Ectodermal cell (in vitro differentiated cells): Measurements from ENCODE around the gene GRIA2.

Experiments
- H3K27ac ChIP-seq: 2 replicates; pipeline ENCODE4 v1.7.0; 2013; ENCODE audit warnings: mild to moderate bottlenecking, low read depth, low read length; ENCODE audit not compliant: insufficient read depth, poor library complexity, severe bottlenecking
- H3K27me3 ChIP-seq: 2 replicates; pipeline ENCODE4 v1.7.0; 2013; ENCODE audit warnings: mild to moderate bottlenecking, low read length; ENCODE audit not compliant: insufficient read depth, control insufficient read depth, poor library complexity, severe bottlenecking
- H3K36me3 ChIP-seq: one replicate; pipeline ENCODE4 v1.7.0; 2013; ENCODE audit warnings: low read length; ENCODE audit not compliant: control insufficient read depth, insufficient read depth
- H3K4me1 ChIP-seq: one replicate; pipeline ENCODE4 v1.7.0; 2013; ENCODE audit warnings: low read length; ENCODE audit not compliant: control insufficient read depth, insufficient read depth
- H3K4me3 ChIP-seq: 2 replicates; pipeline ENCODE4 v1.7.0; 2013; ENCODE audit warnings: low read depth, low read length, control low read depth; ENCODE audit not compliant: insufficient read depth
- H3K9me3 ChIP-seq: 2 replicates; pipeline ENCODE4 v1.7.0; 2013; ENCODE audit warnings: mild to moderate bottlenecking, low read length, moderate library complexity; ENCODE audit not compliant: control insufficient read depth
- WGBS, 2 experiments: methylation state at CpG; one replicate each; pipeline ENCODE4 v1.1.7; 2013; ENCODE audit warnings: missing lambda C conversion rate in 2 of 2; 5-methylcytosine and 5-hydroxymethylcytosine counted together

GRIA2 gene

DNA sequence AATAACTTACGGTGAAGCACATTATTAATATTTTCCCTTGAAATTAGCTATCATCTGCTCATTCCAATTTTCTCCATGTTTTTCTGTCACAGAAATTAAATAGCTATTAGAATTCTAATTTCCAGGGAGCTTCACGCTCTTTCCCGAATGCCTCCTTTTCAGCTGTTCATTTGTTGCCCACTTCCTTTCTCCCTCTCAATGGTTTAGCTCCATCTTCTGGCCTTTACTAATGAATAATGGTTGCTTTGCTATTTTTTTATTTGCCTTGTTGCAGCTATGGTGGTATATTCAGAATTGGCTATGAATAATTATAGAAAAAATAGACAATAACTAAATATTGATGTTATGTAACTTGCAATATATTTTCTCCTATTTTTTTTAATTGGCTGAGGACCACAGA is 70.5 kb downstream of the GRIA2 start:
- H3K4me1 ChIP-seq: no peaks in the 10 kb centered on the region
- 90 to 92% methylated on average over 3 of the region's 3 CpGs for WGBS, 2 experiments
- no peak overlapping the region for H3K4me3 ChIP-seq
- H3K36me3 ChIP-seq: no peaks in the 10 kb centered on the region
- no peaks in the 10 kb centered on the region for H3K27me3 ChIP-seq
- H3K9me3 ChIP-seq: no peaks in the 10 kb centered on the region
- no peak overlapping the region for H3K27ac ChIP-seq

DNA sequence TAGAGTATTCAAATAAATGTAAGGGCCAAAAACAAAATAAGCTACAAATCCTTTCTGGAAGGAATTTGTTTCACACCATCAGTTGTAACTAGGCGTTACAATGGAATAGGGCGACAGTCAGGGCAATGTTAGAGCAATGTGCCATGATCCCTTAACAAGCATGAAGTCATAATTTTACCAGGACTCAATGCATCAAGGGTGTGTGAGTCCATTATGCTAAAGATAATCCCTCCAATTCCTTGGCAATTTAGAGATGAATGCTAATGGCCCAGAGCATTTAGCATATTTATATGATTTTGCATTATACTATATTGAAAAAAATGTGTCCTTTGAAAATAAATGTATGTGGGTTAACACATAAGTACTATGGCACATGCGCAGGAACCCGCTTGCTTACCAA is 73.1 kb downstream of the GRIA2 start:
- H3K4me3 ChIP-seq: no peak overlapping the region
- H3K9me3 ChIP-seq: no peaks in the 10 kb centered on the region
- no peaks in the 10 kb centered on the region for H3K27me3 ChIP-seq
- H3K4me1 ChIP-seq: no peaks in the 10 kb centered on the region
- no peak overlapping the region for H3K27ac ChIP-seq
- WGBS, 2 experiments: 95 to 100% methylated on average over 4 of the region's 4 CpGs
- no peaks in the 10 kb centered on the region for H3K36me3 ChIP-seq

DNA sequence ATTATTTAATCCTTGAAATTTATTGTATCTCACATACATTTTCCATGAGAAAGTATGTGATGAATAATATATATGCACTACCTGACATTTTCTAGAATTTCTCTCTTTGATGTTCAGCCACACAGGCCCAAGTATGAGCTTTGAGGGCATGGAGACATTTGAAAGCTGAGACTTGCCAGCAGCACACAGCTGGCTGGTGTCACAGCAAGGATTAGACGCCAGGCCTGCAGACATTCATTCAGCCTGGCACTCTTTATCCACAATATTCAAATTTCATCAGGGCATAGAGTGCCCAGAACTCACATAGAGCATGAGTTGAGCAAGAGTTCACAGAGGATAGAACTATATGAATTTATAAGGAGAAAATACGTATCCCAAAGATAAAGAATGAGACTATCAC is 74.0 kb downstream of the GRIA2 start:
- H3K9me3 ChIP-seq: no peaks in the 10 kb centered on the region
- H3K27me3 ChIP-seq: no peaks in the 10 kb centered on the region
- no peaks in the 10 kb centered on the region for H3K4me1 ChIP-seq
- WGBS, 2 experiments: 83 to 88% methylated on average over 2 of the region's 2 CpGs
- H3K36me3 ChIP-seq: no peaks in the 10 kb centered on the region
- no peak overlapping the region for H3K27ac ChIP-seq
- no peak overlapping the region for H3K4me3 ChIP-seq

DNA sequence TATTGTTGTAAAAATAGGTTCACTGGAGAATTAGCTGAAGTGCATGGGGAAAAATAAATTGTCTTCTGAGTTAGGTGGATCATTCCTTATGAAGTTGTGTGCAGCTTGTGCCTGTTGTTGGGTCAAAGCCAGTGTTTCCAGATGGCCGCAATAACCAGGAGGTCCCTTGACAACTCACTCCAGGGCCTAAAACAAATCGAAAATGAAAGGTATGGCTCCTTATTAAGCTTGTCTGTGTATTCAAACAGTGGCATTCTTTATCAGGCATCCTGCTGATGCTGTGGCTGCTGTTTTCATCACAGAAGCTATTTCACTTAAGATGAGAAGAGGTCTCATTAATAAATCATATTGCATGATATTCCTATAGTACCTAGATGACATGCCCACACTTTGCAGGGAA is 80.2 kb downstream of the GRIA2 start:
- Histone ChIP-seq H3K36me3 (no peaks in the 10 kb centered on the region), H3K4me1 (no peaks in the 10 kb centered on the region), H3K27me3 (no peaks in the 10 kb centered on the region), H3K4me3 (no peak overlapping the region), H3K9me3 (no peaks in the 10 kb centered on the region), H3K27ac (no peak overlapping the region)
- 91 to 94% methylated on average over 2 of the region's 2 CpGs for WGBS, 2 experiments

DNA sequence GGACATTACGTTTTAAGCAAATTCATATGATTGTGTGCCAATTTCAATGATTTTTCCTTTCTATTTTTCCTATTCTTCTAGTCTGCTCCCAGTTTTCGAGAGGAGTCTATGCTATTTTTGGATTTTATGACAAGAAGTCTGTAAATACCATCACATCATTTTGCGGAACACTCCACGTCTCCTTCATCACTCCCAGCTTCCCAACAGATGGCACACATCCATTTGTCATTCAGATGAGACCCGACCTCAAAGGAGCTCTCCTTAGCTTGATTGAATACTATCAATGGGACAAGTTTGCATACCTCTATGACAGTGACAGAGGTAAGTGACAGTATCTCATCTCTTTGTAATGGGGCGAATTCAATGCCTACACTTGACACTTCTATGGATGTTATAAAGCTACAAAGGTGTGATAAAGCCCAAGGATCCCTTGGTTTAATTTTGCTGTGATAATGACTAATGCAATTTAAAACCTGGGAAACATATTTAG is 83.0 kb downstream of the GRIA2 start:
- no peak overlapping the region for H3K4me3 ChIP-seq
- H3K27ac ChIP-seq: no peak overlapping the region
- H3K9me3 ChIP-seq: no peaks in the 10 kb centered on the region
- H3K4me1 ChIP-seq: no peaks in the 10 kb centered on the region
- H3K36me3 ChIP-seq: no peaks in the 10 kb centered on the region
- H3K27me3 ChIP-seq: no peaks in the 10 kb centered on the region
- 62 to 74% methylated on average over 4 to 6 of the region's 6 CpGs for WGBS, 2 experiments

DNA sequence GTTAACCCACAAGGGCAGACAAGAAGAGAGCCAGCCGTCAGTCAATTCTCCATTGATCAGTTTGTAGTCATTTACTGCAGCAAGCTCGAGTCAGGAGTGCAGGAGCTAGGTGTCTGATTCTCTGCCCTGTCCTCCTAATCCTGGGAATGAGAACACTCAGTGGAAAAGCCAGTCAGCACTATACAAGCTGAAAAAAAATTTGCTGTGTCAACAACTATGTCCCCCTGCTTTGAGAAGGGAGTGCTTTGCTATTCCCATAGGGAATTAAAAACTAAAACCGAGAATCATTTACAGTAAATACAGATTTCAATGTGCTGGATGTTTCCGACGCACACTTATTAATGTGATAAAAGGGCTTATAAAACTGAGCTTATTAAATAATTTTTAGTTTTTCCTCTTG is 84.2 kb downstream of the GRIA2 start:
- H3K4me3 ChIP-seq: no peak overlapping the region
- no peaks in the 10 kb centered on the region for H3K9me3 ChIP-seq
- no peaks in the 10 kb centered on the region for H3K27me3 ChIP-seq
- no peaks in the 10 kb centered on the region for H3K36me3 ChIP-seq
- H3K27ac ChIP-seq: no peak overlapping the region
- 88 to 91% methylated on average over 4 to 5 of the region's 5 CpGs for WGBS, 2 experiments
- no peaks in the 10 kb centered on the region for H3K4me1 ChIP-seq

DNA sequence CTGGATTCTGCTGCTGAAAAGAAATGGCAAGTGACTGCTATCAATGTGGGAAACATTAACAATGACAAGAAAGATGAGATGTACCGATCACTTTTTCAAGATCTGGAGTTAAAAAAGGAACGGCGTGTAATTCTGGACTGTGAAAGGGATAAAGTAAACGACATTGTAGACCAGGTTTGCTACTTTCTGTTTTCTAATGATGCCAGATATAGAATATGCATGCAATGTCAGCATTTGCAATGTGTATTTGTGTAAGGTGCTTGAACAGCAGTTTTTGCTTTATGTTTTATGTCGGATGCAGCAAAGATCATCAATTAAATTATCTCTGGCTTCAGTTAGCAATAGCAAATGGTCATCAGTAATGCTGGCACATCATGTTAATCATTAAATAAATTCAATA is 92.2 kb downstream of the GRIA2 start:
- H3K27me3 ChIP-seq: no peaks in the 10 kb centered on the region
- no peaks in the 10 kb centered on the region for H3K36me3 ChIP-seq
- no peak overlapping the region for H3K4me3 ChIP-seq
- no peaks in the 10 kb centered on the region for H3K9me3 ChIP-seq
- 93 to 95% methylated on average over 4 to 5 of the region's 5 CpGs for WGBS, 2 experiments
- H3K4me1 ChIP-seq: no peaks in the 10 kb centered on the region
- H3K27ac ChIP-seq: no peak overlapping the region

DNA sequence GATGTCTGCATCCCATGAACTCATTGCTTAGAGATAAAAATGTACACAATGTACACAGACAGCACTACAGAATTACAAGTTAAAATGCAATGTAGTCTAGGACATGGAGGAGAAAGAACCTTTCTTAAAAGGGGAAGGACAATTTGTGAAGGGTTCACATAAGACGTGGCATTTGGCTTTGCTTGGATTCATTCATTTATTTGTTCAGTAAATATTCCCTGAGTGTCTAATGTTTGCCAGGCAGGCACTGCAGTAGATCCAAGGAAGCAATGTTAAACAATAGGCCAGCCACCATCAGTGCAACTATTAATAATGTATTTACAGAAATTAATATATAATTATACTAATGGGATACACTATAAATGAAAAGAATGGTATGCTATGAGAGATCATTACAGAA is 94.4 kb downstream of the GRIA2 start:
- Histone ChIP-seq H3K9me3 (no peaks in the 10 kb centered on the region), H3K4me1 (no peaks in the 10 kb centered on the region), H3K4me3 (no peak overlapping the region), H3K36me3 (no peaks in the 10 kb centered on the region), H3K27ac (no peak overlapping the region), H3K27me3 (no peaks in the 10 kb centered on the region)
- 88 to 100% methylated on average over 1 of the region's 1 CpG for WGBS, 2 experiments

DNA sequence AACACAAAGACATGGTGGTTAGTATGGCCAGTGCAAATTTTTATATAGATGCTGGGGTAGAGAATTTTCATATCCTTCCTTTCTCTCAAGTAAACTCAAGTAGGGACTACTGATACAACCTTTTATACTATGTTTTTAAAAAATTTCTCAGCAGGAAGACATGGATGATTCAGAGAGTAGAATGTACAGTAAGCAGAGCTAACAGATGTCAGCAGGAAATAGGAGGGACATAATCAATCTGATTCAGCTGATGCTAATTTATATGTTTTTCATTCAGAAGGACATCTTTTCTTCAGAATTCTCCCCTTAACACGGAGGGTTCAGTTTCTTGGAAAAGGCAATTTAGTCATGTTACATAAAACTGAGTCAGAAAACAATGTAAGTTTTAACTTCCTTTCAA is 95.4 kb downstream of the GRIA2 start:
- Histone ChIP-seq H3K27me3 (no peaks in the 10 kb centered on the region), H3K9me3 (no peaks in the 10 kb centered on the region), H3K36me3 (no peaks in the 10 kb centered on the region), H3K4me3 (no peak overlapping the region), H3K4me1 (no peaks in the 10 kb centered on the region), H3K27ac (no peak overlapping the region)
- WGBS, 2 experiments: 86% methylated on average over 1 of the region's 1 CpG; no CpG with 5 or more reads in 1 of the 2 experiments

DNA sequence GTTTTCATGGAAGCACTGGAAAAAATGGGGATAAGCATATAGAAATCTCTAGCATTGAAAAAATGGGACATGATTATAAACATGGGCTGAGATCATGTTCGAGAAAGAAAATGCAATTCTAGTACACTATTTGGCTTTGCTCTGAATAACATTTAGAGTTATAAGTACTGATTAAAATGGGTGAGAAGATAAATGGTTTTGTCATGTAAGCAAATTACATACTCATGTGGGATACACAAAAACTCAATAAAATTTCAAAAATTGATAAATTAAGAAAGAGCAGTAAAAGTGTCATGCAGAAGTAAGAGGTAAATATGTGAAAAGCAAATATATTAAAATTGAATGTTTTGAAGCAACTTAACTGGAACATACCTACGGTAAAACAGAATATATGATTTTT is 99.6 kb downstream of the GRIA2 start:
- WGBS, 2 experiments: 92 to 100% methylated on average over 1 of the region's 2 CpGs
- H3K4me1 ChIP-seq: no peaks in the 10 kb centered on the region
- no peak overlapping the region for H3K4me3 ChIP-seq
- H3K9me3 ChIP-seq: no peaks in the 10 kb centered on the region
- no peaks in the 10 kb centered on the region for H3K36me3 ChIP-seq
- no peaks in the 10 kb centered on the region for H3K27me3 ChIP-seq
- no peak overlapping the region for H3K27ac ChIP-seq

DNA sequence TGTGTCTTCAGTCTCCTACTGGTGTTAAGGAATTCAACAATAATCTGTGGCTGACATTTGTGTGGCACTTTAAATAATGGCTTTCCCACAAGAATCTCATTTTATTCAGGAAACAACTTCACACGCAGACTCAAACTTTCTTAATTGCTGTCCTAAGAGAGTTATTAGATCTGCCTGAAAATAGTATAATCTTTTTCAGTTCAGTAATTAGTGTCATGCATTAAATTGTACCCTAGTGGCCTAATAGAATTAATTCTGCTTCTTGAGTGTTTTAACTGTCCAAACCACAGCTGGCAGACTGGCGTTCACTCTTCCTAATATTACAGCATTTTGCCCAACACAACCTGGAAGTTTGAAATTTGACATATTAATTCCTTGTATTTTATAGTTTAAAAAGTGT is 107.1 kb downstream of the GRIA2 start:
- Histone ChIP-seq H3K36me3 (no peaks in the 10 kb centered on the region), H3K4me1 (no peaks in the 10 kb centered on the region), H3K4me3 (no peak overlapping the region), H3K9me3 (no peaks in the 10 kb centered on the region), H3K27ac (no peak overlapping the region), H3K27me3 (no peaks in the 10 kb centered on the region)
- WGBS, 2 experiments: 86 to 90% methylated on average over 1 to 2 of the region's 2 CpGs
